ENCODE measurements around the gene MYLK2.

MYLK2 gene

DNA sequence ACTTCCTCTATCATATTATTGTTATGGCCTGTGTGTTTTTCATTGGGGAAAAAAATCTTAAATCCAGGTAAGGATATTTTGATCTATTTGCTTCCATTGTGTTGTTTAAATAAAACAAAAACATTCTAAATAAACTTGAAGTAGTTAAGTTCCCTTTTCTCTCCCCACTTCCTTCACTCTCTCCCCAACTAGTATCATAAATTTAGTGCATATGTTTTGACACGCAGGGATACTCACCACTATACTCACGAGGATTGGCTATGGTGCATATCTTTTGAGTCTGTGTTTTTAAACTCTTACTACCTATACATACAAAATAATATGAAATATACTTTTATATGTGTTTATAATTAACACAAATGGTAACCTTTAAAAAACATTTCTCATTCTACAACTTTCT lies 56.5 kb downstream of the MYLK2 start:
- H3K4me3 ChIP-seq = no peak overlapping the region
- H3K36me3 ChIP-seq = no peaks in the 10 kb centered on the region
- 0 out of 22 replicates have a peak, but pooled peaks cover 0 to 4% (median 0%) of the 10 kb centered on the region in 11 experiments for H3K9me3 ChIP-seq (replicated peaks in 1 of 11)
- H3K4me1 ChIP-seq = peaks cover 27 to 44% (median 36%) of the 10 kb centered on the region in 10 experiments
- no peak for TF ChIP-seq Cebpa-rat (IDR thresholded peaks at IDR 0.05)
- H4K20me1 ChIP-seq = no peaks in the 10 kb centered on the region
- peak overlapping the region in 10 of 11 experiments; percentile 10 to 74 (median 48); a peak in 14 of 22 replicates for H3K4me2 ChIP-seq
- peaks cover 19 to 26% (median 22%) of the 10 kb centered on the region in 11 experiments for H3K27me3 ChIP-seq
- no peak overlapping the region for H3K9ac ChIP-seq
- 0 out of 22 replicates have a peak overlapping the region, but pooled peaks of 2 of the 11 experiments have one; percentile 0 to 1 for H3K27ac ChIP-seq

DNA sequence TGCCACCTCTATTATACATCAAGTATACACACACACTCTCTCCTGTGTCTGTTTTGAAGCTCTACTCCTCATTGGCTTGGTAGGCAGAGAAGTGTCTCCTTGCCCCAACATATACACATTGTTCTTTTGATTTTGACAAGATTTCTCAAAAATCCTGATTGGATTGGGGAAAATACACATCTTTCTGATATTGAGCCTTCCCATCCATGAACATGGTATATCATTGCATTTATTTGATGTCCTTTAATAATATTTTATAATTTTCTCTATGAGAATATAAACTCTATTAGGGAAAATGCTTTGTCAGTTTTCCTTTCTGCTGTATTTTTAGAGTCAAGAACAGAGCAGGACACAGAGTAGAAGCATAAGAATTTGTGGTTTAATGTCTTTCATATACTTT lies 58.5 kb downstream of the MYLK2 start:
- H3K36me3 ChIP-seq = no peaks in the 10 kb centered on the region
- H3K4me3 ChIP-seq = no peak overlapping the region
- no peak overlapping the region for H3K9ac ChIP-seq
- peaks cover 24 to 41% (median 29%) of the 10 kb centered on the region in 10 experiments for H3K4me1 ChIP-seq
- H3K9me3 ChIP-seq (replicated peaks in 1 of 11) = 0 out of 22 replicates have a peak, but pooled peaks cover 0 to 4% (median 0%) of the 10 kb centered on the region in 11 experiments
- H3K27ac ChIP-seq = no peak overlapping the region
- no peaks in the 10 kb centered on the region for H4K20me1 ChIP-seq
- H3K4me2 ChIP-seq = no peak overlapping the region
- no peak for TF ChIP-seq Cebpa-rat (IDR thresholded peaks at IDR 0.05)
- H3K27me3 ChIP-seq = peaks cover 0 to 6% (median 1%) of the 10 kb centered on the region in 11 experiments; a peak in 9 of 22 replicates

DNA sequence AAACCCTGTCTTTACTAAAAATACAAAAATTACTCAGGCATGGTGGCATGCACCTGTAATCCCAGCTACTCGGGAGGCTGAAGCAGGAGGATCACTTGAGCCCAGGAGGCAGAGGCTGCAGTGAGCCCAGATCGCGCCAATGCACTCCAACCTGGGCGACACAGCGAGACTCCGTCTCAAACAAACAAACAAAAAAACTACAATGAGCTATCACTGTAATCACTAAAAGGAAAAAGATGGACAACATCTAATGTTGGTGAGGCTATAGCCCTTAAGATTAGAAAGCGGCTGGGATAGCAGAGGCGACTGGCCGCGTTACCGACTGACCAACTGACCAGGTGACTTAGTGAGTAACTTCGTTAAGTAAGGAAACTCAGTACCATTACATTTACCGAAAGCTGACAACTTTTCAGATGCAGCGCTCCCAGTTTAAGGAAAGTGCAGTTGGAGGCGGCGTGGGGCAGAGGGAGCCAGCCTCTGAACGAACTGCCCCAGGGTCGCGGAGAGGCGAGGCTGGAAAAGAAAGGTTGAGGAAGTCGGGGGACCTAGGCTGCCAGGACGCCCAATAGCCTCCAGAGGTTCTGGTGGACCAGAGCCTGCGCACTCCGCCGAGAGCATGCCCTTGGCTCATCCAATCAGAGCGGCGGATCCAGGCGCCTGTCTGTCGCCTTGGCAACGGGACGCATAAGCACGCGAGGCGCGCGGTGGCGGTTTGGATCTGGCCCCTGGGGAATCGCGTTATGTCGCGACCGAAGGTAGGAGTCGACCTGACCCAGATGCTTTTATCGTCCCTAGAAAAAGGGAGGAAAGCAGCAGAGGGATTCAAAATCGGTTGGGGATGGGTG lies 60.2 kb downstream of the MYLK2 start:
- TF ChIP-seq Cebpa-rat (IDR thresholded peaks at IDR 0.05) = no peak
- Histone ChIP-seq H3K4me2 (peak overlapping the region; percentile 68 to 92 (median 86)), H3K9me3 (replicated peaks in 1 of 11) (0 out of 22 replicates have a peak, but pooled peaks cover 0 to 4% (median 0%) of the 10 kb centered on the region in 11 experiments), H3K4me3 (peak overlapping the region; percentile 56 to 71 (median 62)), H3K36me3 (no peaks in the 10 kb centered on the region), H3K9ac (peak overlapping the region; percentile 61 to 83 (median 77)), H3K27ac (peak overlapping the region in 10 of 11 experiments; percentile 37 to 87 (median 66); a peak in 17 of 22 replicates), H4K20me1 (no peaks in the 10 kb centered on the region), H3K4me1 (peaks cover 24 to 42% (median 29%) of the 10 kb centered on the region in 10 experiments), H3K27me3 (no peaks in the 10 kb centered on the region)

DNA sequence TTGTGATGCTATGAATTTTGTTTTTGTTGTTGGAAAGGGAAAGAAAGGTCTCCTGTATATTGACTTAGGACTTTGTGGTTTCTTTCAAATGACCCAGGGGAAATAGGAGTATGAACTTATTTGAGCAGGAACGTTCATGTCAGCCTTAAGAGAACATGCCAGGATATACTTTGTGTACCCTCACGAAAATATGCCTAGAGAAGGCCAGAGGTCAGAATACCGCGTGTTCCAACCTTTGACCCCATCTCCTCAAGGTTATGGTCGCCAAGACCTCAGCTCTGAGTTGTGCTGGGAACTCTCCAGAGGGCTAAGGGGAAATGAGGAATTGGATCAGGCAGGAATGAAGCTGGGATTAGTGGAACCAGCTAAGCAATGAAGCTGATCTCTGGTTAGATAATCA lies 62.8 kb downstream of the MYLK2 start:
- Histone ChIP-seq H3K27me3 (no peaks in the 10 kb centered on the region), H3K27ac (no peak overlapping the region), H3K36me3 (no peaks in the 10 kb centered on the region), H3K9ac (no peak overlapping the region), H3K4me2 (peak overlapping the region in 1 of 11 experiments; percentile 22; a peak in 2 of 22 replicates), H3K4me1 (peaks cover 6 to 34% (median 13%) of the 10 kb centered on the region in 10 experiments; a peak in 18 of 20 replicates), H3K9me3 (replicated peaks in 1 of 11) (0 out of 22 replicates have a peak, but pooled peaks cover 0 to 4% (median 0%) of the 10 kb centered on the region in 11 experiments), H3K4me3 (no peak overlapping the region), H4K20me1 (no peaks in the 10 kb centered on the region)
- TF ChIP-seq Cebpa-rat (IDR thresholded peaks at IDR 0.05) = no peak

DNA sequence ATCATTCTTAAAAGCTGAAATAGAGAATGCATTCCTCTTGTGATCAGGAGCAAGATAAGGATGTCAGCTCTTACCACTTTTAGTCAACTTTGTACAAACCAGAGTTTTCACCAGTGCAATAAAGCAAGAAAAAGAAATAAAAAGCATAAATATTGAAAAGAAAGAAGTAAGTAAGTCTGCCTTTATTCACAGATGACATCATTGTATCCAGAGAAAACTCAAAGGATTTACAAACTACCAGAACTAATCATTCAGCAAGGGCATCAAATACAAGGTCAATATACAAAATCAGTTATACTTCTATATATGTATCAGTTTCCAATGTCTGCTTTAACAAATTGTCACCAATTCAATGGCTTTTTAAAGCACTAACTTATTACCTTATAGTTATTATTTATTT lies 64.7 kb downstream of the MYLK2 start:
- Histone ChIP-seq H3K4me1 (peaks cover 5 to 33% (median 12%) of the 10 kb centered on the region in 10 experiments; a peak in 18 of 20 replicates), H3K27me3 (no peaks in the 10 kb centered on the region), H3K4me3 (no peak overlapping the region), H3K9me3 (replicated peaks in 1 of 11) (no peaks in the 10 kb centered on the region), H3K9ac (no peak overlapping the region), H3K27ac (no peak overlapping the region), H3K4me2 (no peak overlapping the region), H3K36me3 (no peaks in the 10 kb centered on the region), H4K20me1 (no peaks in the 10 kb centered on the region)
- no peak for TF ChIP-seq Cebpa-rat (IDR thresholded peaks at IDR 0.05)
